ENCODE data around the gene FOXP1.

- no peak for TF ChIP-seq CTCF (IDR thresholded peaks at IDR 0.05)
- no peak for TF ChIP-seq POLR2A (IDR thresholded peaks at IDR 0.05)
These were observed 67.7 kb downstream of the FOXP1 start for GRCh38 chr3:71515636-71516365.

All from adrenal gland (tissue), 5 donors.